ENCODE results near the gene SMARCA5.
"Not testable (repeated sequence)": the region's sequence is repeated elsewhere in the genome, so short reads cannot be mapped to it uniquely, and the experiment has no call there.

SMARCA5 gene, protein sequence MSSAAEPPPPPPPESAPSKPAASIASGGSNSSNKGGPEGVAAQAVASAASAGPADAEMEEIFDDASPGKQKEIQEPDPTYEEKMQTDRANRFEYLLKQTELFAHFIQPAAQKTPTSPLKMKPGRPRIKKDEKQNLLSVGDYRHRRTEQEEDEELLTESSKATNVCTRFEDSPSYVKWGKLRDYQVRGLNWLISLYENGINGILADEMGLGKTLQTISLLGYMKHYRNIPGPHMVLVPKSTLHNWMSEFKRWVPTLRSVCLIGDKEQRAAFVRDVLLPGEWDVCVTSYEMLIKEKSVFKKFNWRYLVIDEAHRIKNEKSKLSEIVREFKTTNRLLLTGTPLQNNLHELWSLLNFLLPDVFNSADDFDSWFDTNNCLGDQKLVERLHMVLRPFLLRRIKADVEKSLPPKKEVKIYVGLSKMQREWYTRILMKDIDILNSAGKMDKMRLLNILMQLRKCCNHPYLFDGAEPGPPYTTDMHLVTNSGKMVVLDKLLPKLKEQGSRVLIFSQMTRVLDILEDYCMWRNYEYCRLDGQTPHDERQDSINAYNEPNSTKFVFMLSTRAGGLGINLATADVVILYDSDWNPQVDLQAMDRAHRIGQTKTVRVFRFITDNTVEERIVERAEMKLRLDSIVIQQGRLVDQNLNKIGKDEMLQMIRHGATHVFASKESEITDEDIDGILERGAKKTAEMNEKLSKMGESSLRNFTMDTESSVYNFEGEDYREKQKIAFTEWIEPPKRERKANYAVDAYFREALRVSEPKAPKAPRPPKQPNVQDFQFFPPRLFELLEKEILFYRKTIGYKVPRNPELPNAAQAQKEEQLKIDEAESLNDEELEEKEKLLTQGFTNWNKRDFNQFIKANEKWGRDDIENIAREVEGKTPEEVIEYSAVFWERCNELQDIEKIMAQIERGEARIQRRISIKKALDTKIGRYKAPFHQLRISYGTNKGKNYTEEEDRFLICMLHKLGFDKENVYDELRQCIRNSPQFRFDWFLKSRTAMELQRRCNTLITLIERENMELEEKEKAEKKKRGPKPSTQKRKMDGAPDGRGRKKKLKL

DNA sequence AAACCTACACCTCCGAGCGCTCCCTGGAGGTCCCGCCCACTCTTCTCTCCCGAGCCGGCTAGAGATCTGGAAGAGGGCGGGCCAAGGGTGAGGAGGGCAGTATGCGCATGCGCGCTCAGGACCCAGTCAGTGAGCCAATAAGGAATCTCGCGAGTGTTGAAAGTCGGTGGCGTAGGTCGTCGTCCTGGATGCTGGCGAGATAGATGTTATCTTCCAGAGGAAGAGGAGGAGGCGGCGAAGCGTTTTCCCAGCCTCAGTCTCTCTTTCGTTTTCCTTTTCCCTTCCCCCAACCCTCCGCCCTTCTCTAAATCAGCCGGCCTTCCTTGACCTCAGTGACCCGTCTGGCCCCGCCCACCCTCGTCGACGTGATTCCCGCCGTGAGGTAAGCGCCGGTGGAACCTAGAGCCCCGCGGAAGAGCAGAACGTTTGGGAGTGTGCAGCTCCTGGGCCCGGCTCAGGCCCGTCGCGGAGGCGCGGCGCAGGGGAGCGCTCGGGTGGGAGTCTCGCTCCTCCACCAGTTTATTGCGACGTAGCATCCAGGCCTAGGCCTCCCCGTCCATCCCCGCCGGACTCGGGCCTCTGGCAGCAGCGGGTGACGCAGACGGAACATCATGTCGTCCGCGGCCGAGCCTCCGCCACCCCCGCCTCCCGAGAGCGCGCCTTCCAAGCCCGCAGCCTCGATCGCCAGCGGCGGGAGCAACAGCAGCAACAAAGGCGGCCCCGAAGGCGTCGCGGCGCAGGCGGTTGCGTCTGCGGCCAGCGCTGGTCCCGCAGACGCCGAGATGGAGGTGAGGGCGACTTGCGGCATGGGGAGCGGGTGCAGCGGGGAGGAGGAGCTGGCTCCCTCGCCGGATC lies at the start of gene SMARCA5:
TSS of gene SMARCA5 (plus strand) at position 389 of the 855 bp plus-strand sequence. CDS start at position 612, 223 bp downstream.
- peak; percentile 98 for DNase-seq

DNA sequence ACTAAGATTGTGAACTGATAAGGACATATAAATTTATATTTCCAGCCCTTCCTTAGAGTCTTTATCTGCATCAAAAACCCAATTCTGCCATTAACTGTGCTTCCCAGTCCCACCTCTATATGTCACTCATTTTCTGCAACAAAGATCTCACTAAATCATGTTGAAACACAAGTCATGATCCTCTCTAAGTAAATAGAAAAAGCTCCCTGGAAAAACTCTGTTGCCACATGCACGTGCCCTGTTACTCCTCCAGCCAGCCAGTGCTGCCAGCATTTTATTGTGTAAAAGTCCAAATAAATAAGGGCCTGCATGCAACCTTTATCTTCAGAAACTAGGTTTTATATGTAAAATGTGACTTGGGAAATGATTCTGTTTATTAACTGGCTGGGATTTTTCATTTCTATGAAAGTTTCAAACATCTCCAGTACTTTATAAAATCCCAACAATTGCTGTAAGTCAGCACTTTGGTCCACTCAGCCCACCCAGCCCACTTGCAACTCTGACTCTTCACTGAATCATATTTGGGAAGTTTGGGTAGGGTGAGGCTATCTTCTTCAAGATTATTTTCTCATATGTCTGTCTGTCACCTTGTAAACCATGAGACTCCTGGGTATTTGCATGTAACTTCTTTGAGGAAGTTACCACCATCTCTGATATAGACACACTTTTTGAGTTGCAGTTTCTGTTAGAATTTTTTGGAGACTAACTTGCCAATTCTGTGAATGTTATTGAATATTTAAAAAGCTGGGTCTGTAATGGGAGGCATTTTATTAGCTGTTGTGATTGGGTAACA lies 40.0 kb upstream of the SMARCA5 start:
- DNase-seq, result no peak

DNA sequence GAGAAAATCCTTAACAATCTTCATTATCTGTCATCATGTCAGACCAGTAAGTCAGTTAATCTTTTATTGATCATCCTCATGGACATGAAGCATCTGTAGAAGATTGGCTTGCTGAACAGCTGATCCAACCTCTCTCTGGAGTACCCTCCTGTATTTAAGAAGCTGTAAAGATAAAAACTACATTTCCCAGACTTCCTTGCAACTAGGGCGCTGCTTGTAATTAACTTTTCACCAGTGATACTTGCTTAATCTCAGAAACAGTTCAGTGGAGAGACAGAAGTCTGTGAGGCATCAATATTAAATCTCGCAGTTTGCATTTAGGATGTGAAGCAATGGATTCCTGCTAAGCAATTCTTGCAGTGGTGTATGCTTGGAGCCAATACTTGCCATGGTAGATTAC lies 36.0 kb upstream of the SMARCA5 start:
- peak; percentile 15 for DNase-seq

DNA sequence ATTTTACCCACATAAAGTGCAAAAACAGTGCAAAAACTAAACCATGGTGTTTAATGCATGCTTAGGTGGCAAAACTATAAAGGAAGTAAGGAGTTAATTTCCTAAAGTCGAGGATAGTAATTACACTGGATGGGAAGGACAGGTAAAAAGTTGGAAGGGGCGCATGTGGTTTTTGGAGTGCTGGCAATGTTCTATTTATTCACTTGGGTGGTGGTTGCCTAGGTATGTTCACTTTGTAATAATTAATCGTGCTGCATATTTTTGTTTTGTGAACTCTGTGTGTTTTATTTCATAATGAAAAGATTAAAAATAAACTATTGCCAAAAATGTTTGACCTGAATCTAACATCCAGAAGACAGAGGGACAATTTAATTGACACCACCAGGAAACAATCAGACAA lies 32.1 kb upstream of the SMARCA5 start:
- DNase-seq, result no peak

DNA sequence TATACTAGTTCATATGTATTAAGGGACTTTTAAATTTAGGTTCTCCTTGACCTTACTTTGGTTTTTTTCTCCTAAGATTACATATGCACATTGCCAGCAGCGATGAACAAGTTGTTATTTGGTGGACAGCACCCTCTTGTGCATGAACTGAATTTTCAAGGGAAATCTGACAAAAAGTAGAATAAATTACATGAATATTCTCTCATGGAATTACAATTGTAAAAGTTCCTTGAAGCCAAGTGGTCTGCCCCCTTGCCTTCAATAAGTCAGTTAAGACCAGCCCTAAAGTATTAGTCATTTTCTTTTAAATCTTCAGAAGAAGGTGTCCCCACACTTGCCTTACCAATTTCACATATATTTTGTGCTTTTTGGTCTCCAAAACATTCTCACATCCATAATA lies 30.7 kb upstream of the SMARCA5 start:
- DNase-seq, result peak; percentile 10

DNA sequence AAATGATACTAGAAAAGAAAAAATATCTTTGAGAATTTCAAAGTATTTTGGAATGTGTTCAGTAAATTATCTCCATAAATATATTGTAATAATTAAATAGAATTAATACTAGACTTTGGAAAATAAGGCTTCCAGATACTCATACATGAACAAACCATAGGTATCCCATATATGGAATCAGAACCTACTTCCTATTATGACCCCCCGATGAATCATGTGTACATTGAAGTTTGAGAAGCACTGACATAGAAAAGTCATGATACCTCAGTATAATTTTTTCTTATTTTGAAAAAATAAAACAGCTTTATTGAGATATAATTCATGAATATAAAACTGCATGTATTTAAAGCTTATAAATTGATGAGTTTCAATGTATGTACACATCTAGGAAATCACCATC lies 27.2 kb upstream of the SMARCA5 start:
- DNase-seq, result no peak

DNA sequence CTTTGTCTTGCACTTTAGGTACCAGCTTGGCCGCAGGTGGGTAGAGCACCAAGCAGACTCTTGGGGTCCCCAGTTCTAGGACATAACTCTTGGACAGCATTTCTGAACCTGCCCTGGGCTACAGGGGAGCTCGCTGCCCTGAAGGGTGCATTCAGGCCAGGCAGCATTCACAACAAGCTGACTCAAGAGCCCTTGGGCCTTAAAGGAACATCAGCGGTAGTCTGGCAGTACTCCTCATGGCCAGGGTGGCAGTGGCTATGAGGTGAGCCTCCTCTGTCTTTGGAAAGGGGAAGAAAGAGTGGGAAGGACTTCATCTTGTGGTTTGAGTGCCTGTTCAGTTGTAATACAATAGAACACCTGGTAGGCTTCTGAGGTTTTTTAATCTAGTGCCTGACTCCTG lies 24.8 kb upstream of the SMARCA5 start:
- DNase-seq, result no peak

DNA sequence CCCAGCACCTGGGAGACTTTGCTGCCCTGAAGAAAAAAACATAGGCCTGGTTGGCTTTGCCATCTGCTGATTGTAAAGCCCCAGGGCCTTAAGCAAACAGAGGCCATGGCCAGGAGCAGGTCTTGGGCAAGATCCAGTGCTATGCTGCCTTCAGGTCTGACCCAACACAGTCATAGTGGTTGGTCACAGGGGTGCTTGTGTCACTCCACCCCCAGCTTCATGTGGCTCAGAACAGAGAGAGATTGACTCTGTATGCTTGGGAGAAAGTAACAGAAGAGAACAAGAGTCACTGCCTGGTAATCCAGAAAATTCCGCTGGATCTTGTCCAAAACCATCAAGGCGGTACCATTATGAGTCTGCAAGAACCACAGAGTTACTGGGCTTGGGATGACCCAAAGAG lies 24.4 kb upstream of the SMARCA5 start:
- no peak for DNase-seq

DNA sequence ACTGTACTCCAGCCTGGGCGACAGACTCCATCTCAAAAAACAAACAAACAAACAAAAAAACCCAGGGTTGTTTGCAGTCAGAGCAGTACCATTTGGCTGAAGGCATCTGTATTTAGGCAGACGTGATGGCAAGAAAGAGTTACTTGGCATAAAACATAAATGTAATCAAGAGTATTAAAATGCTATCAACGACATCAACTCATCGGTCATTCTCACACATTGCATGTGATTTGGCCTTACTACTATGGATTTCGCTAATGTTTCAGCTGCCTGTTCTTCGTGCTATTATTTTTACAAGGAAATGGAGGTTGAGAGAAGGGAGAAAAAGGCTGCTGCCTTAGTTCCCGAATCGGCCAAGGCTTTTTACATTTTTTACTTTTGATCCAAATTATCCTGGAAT lies 15.5 kb upstream of the SMARCA5 start:
- DNase-seq, result no peak

DNA sequence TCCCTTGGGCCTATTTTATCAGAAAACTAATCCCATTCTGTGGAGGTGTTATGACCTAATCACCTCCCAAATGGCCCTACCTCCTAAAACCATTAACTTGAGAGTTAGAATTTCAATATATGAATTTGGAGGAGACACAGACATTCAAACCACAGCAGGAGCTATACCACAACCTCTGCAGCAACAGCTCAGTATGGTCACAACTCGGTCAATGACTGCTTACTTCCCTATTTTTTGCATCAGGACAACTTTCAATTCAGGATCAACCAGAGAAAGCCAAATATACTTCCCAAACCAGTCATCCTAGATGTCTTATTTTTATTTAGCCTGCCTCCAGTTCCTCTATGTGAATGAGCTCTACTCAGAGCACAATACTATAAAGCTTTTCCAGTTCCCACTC lies 11.3 kb upstream of the SMARCA5 start:
- no peak for DNase-seq

DNA sequence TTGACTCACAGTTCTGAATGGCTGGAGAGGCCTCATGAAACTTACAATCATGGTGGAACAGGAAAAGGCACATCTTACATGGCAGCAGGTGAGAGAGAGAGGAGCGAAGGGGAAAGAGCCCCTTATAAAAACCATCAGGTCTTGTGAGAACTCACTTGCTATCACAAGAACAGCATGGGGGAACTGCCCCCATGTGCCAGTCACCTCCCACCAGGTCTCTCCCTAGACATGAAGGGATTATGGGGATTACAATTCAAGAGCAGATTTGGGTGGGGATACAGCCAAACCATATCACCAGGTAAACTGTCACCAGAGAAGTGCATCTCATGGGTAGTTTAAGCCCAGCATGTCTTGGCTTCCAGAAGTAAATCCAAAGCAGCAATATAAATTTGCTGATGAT lies 7.5 kb upstream of the SMARCA5 start:
- DNase-seq, result peak; percentile 49

DNA sequence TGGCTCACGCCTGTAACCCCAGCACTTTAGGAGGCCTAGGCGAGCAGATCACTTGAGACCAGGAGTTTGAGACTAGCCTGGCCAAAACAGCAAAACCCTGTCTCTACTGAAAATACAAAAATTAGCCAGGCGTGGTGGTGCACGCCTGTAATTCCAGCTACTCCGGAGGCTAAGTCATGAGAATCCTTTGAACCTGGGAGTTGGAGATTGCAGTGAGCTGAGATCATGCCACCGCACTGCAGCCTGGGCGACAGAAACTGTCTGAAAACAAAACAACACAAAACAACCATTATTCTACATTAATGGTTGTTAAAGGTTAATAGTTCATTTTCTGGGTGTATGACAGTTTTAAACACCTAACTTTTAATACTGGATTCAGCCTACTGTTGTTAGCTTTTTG lies 1.6 kb upstream of the SMARCA5 start:
- DNase-seq, result no peak

DNA sequence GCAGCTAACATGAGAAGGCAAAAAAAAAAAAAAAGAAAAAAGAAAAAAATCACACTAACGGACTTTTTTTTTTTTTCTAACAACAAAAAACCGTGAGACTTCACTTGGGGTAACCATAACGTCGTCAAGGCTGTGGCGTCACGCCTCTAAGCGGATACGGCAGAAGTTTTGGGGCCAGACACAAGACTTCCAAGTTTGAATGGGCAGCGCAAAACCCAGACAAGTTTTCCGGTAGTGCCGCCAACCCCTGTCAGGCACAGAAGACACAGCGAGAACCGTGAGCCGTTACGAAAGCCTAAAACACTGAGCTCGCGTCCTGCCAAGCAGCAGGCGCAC lies 556 bp upstream of the SMARCA5 start:
- DNase-seq, result no peak

DNA sequence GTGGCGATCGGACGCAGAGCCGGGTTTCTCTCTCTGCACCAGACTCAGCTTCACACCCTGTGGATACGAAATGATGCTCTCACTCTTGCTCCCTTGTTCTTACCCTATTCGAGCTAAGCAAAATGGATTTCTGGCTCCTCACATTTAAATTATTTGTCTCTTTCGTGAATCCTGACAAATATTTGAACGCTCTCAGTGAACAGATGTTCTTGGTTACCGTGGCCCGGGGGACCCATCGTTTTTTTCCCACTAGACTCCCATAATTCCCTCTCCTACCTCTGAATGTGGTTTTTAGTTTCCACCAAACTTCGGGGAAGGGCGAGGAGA lies 630 bp downstream of the SMARCA5 start:
- no peak for DNase-seq

DNA sequence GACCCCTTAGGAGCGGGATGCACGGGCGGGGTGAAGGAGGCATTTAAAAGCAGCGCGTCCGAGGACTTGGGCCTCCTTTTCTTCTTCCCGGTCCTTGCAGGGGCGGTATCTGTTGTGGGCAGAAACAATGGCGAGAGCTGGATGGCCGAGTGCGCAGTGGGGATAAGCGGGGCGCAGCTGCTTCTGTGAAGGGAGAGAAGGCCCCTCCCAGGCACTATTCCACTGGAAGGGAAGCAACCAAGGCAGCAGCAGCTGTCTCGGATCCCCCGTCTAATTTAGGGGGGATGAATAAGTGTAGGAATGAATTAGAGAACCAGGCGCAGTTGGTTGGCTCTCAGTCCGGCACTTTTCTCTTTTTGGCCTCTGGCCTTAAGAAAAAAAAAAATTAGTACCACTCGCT lies 995 bp downstream of the SMARCA5 start:
- peak; percentile 78 for DNase-seq

DNA sequence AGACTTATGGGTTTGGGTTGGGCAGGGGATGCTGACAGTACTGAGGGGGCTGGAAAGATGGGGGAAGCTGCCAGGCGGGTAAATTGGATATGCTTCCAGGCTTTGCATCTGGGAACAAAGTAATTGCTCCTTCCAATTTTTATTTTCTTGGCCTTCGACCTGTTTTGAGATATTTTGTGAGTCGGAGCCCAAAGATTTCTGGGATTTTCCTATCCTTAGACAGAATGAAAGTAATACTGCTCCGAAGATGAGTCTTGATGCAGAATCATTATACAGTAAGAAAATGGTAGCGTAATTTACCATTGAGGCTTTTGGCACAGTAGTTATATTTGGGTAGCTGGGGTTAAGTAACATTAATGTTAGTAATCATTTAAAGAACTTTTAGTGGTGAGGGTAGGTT lies 1.4 kb downstream of the SMARCA5 start:
- DNase-seq, result no peak

DNA sequence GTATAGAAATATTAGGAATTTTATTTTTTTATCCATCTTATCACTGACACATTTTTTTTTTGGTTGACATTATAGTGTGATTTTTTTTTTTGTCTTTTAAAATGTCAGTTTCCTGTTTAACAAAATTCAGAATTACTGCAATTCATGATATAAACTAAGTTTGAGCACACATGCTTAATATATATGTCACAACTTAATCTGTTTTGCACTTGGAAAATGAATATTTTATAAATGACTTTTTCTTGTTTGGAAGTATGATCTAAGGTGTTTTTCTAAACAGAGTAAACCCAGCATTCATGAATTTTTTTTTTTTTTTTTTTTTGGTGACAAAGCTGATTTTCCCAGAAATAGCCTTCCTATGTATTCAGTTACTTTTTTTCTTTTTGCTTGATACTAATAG lies 2.4 kb downstream of the SMARCA5 start:
- DNase-seq, result no peak

DNA sequence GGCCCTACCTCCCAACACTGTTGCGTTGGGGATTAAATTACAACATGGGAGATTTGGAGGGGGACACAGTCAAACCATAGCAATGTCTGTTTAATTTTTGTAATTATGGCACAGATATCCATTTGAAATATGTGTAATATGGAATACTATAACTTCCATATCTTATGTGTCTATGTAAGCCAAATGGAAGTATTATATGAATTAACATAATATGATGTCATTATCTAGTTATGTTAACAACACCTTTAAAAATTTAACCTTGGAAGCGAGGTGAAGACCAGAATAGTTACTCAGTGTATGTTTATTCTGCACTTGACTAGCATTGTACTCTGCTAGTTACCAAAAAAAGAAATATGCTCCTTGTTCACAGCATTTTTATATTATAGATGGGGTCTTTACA lies 4.3 kb downstream of the SMARCA5 start:
- no peak for DNase-seq

DNA sequence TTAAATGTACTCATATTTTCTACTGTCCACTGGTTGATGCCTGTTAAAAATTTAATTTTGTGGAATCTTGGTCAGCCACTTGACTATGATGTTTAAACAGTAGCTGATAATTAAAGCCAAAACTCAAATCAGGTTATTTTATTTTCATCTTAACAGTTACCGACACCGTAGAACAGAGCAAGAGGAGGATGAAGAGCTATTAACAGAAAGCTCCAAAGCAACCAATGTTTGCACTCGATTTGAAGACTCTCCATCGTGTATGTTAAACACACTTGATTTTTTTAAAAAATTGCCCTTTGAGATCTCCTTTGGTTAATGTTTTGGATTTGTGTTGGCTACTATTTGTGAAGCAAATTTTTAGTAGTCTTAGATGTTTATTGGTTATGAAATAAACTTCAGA lies 10.7 kb downstream of the SMARCA5 start:
- no peak for DNase-seq

DNA sequence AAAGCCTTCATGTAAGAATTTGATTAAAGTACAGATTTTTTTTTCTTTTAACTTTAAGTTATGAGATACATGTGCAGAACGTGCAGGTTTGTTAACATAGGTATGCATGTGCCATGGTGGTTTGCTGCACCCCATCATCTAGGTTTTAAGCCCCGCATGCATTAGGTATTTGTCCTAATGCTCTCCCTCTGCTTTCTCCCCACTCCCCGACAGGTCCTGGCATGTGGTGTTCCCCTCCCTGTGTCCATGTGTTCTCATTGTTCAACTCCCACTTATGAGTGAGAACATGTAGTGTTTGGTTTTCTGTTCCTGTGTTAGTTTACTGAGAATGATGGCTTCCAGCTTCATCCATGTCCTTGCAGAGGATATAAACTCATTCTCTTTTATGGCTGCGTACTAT lies 14.5 kb downstream of the SMARCA5 start:
- not testable (repeated sequence) for DNase-seq

DNA sequence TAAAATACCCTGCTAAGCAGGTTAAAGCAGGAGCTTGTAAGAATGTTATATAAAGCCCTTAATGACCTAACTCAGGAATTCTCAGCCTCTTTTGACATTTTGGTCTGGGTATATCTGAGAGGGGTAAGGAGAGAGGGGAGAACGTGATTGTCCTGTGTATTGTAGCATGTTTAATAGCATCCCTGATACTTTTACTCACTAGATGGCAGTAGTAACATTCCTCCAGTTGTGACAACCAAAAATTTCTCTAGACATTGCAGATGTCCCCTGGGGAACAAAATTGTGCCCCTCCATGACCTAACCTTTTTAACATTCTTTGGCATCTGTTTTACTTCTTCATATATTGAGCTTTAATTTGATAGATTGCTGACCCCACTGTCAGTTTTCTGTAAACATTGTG lies 17.9 kb downstream of the SMARCA5 start:
- peak; percentile 5 for DNase-seq

DNA sequence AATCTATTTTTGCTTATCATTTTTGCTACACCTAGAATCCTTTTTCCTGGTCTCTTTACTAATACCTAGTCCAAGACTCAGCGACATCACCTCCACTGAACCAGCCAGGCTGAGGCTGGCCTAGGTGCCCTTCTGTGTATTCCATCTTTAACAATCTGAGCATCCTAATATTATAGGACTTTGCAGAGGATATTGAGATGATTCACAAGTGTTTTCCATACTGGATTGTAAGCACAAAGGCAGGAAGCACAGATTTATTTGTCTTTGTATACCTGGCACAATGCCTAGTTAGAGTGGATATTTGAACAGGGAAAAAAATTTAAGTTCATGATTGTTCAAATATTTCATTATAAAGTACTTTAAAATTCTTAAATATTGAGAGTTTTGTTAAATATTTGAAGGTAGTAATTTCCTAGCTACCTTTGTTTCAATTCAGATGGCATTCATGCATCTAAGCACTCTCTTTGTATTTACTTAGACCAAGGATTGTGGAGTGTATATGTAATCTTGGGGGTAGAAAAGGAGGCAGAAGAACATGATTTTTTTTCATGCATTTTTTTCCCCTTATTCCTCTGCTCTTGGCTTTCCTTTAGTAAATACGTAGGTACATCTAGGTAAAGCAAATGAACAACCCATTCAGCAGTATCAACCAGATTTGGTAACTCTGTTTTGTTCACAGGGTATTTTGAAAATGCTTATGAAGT lies 18.4 kb downstream of the SMARCA5 start:
- no peak for DNase-seq

All from NCI-H82 (cell line).